HPDE6-E6E7 (cell line): ENCODE measurements around the gene KIF1B.
A peak's percentile ranks its signal among the peaks of the same experiment; 100 is the strongest.
"Not testable (repeated sequence)": the region's sequence is repeated elsewhere in the genome, so short reads cannot be mapped to it uniquely, and the experiment has no call there.

Source experiments
- DNase-seq: peaks from one replicate; pipeline ENCODE4 v3.0.0; 2011; ENCODE audit warnings: missing footprints; ENCODE audit errors: extremely low spot score

Gene KIF1B

GRCh38 chr1:10195570-10195969 lies 14.8 kb upstream of the KIF1B start:
- DNase-seq: no peak

- no peak for DNase-seq
These were observed 13.4 kb upstream of the KIF1B start for GRCh38 chr1:10196976-10197375.

GRCh38 chr1:10200620-10201019 lies 9.8 kb upstream of the KIF1B start:
- DNase-seq: no peak

- no peak for DNase-seq
These were observed 6.2 kb upstream of the KIF1B start for GRCh38 chr1:10204003-10204642.

GRCh38 chr1:10205206-10205605 lies 5.2 kb upstream of the KIF1B start:
- DNase-seq: not testable (repeated sequence)

- no peak for DNase-seq
These were observed 2.6 kb upstream of the KIF1B start for GRCh38 chr1:10207810-10208209.

GRCh38 chr1:10208537-10208936 lies 1.8 kb upstream of the KIF1B start:
- DNase-seq: no peak

- DNase-seq: no peak
These were observed 823 bp upstream of the KIF1B start for GRCh38 chr1:10209590-10209904.

GRCh38 chr1:10210841-10211804 lies 753 bp downstream of the KIF1B start:
- peak; percentile 64 for DNase-seq

- DNase-seq: no peak
These were observed 1.5 kb downstream of the KIF1B start for GRCh38 chr1:10211805-10212410.

- no peak for DNase-seq
These were observed 2.1 kb downstream of the KIF1B start for GRCh38 chr1:10212476-10212875.

GRCh38 chr1:10213186-10213705 lies 2.9 kb downstream of the KIF1B start:
- no peak for DNase-seq

GRCh38 chr1:10216090-10216749 lies 5.8 kb downstream of the KIF1B start:
- no peak for DNase-seq

- no peak for DNase-seq
These were observed 7.5 kb downstream of the KIF1B start for GRCh38 chr1:10217748-10218441.

- no peak for DNase-seq
These were observed 9.8 kb downstream of the KIF1B start for GRCh38 chr1:10220200-10220599.

- DNase-seq: not testable (repeated sequence)
These were observed 10.3 kb downstream of the KIF1B start for GRCh38 chr1:10220657-10221056.

- DNase-seq: no peak
These were observed 15.2 kb downstream of the KIF1B start for GRCh38 chr1:10225573-10225972.

GRCh38 chr1:10228528-10228927 lies 18.2 kb downstream of the KIF1B start:
- no peak for DNase-seq

GRCh38 chr1:10229903-10230302 lies 19.5 kb downstream of the KIF1B start:
- DNase-seq: no peak

- DNase-seq: no peak
These were observed 21.8 kb downstream of the KIF1B start for GRCh38 chr1:10232163-10232562.

GRCh38 chr1:10236405-10237156 lies 26.2 kb downstream of the KIF1B start:
- no peak for DNase-seq
